BLaER1 (cell line): ENCODE results near the gene NFRKB.
"Not testable (repeated sequence)": the region's sequence is repeated elsewhere in the genome, so short reads cannot be mapped to it uniquely, and the experiment has no call there.

Experiments
- H3K27ac ChIP-seq: shearing (Covaris generic); formaldehyde crosslinking; 2 replicates; pipeline ENCODE4 v1.8.1; 2022
- H3K27me3 ChIP-seq: shearing (Covaris generic); formaldehyde crosslinking; 2 replicates; pipeline ENCODE4 v1.8.1; 2022
- H3K36me3 ChIP-seq: shearing (Covaris generic); formaldehyde crosslinking; 2 replicates; pipeline ENCODE4 v1.8.1; 2022
- H3K4me1 ChIP-seq: shearing (Covaris generic); formaldehyde crosslinking; 2 replicates; pipeline ENCODE4 v1.8.1; 2022
- H3K4me2 ChIP-seq: shearing (Covaris generic); formaldehyde crosslinking; 2 replicates; pipeline ENCODE4 v1.8.1; 2022
- H3K4me3 ChIP-seq: shearing (Covaris generic); formaldehyde crosslinking; 2 replicates; pipeline ENCODE4 v1.8.1; 2022
- H3K9ac ChIP-seq: shearing (Covaris generic); formaldehyde crosslinking; 2 replicates; pipeline ENCODE4 v1.8.1; 2022
- H3K9me3 ChIP-seq: shearing (Covaris generic); formaldehyde crosslinking; 2 replicates; pipeline ENCODE4 v1.8.1; 2022
- H4K20me1 ChIP-seq: shearing (Covaris generic); formaldehyde crosslinking; 2 replicates; pipeline ENCODE4 v1.8.1; 2022
- Cebpa-rat ChIP-seq: shearing (Covaris generic); IDR thresholded peaks from 2 replicates; pipeline ENCODE4 v1.8.1; 2022

The NFRKB gene

GRCh38 chr11:129905402-129905801, 10.0 kb upstream of the NFRKB start:
- no peak overlapping the region for H3K4me3 ChIP-seq
- no peak overlapping the region for H3K9ac ChIP-seq
- no peaks in the 10 kb centered on the region for H4K20me1 ChIP-seq
- no peak overlapping the region for H3K4me2 ChIP-seq
- peaks cover 70% of the 10 kb centered on the region for H3K36me3 ChIP-seq
- no peak overlapping the region for H3K27ac ChIP-seq
- H3K4me1 ChIP-seq = no peaks in the 10 kb centered on the region
- no peaks in the 10 kb centered on the region for H3K9me3 ChIP-seq
- no peaks in the 10 kb centered on the region for H3K27me3 ChIP-seq
- no peak for TF ChIP-seq Cebpa-rat

- Histone ChIP-seq H3K4me3 (peak overlapping the region; percentile 82), H3K27ac (no peak overlapping the region), H3K4me2 (peak overlapping the region; percentile 64), H3K9ac (peak overlapping the region; percentile 83; the same call in 1 of the 2 replicates), H4K20me1 (peaks cover 36% of the 10 kb centered on the region), H3K9me3 (no peaks in the 10 kb centered on the region), H3K36me3 (peaks cover 29% of the 10 kb centered on the region), H3K27me3 (no peaks in the 10 kb centered on the region), H3K4me1 (peaks cover 21% of the 10 kb centered on the region)
- TF ChIP-seq Cebpa-rat = no peak
Measured at GRCh38 chr11:129896062-129896461, 684 bp upstream of the NFRKB start.

GRCh38 chr11:129894278-129895125, 876 bp downstream of the NFRKB start:
- Histone ChIP-seq H3K4me2 (peak overlapping the region; percentile 79), H3K9ac (peak overlapping the region; percentile 83), H4K20me1 (peaks cover 52% of the 10 kb centered on the region), H3K9me3 (no peaks in the 10 kb centered on the region), H3K4me3 (peak overlapping the region; percentile 82), H3K27me3 (no peaks in the 10 kb centered on the region), H3K27ac (peak overlapping the region; percentile 78), H3K4me1 (peaks cover 21% of the 10 kb centered on the region), H3K36me3 (peaks cover 45% of the 10 kb centered on the region)
- TF ChIP-seq Cebpa-rat = no peak

- Histone ChIP-seq H3K4me2 (peak overlapping the region; percentile 11; the same call in 1 of the 2 replicates), H3K27ac (no peak overlapping the region), H3K9ac (no peak overlapping the region), H3K4me1 (peaks cover 10% of the 10 kb centered on the region; the same call in 1 of the 2 replicates), H4K20me1 (peaks cover 46% of the 10 kb centered on the region), H3K36me3 (peaks cover 100% of the 10 kb centered on the region), H3K27me3 (no peaks in the 10 kb centered on the region), H3K9me3 (no peaks in the 10 kb centered on the region), H3K4me3 (no peak overlapping the region)
- no peak for TF ChIP-seq Cebpa-rat
Measured at GRCh38 chr11:129888451-129888850, 6.9 kb downstream of the NFRKB start.

GRCh38 chr11:129885381-129885780, 10.0 kb downstream of the NFRKB start:
- Histone ChIP-seq H3K36me3 (peaks cover 100% of the 10 kb centered on the region), H3K27ac (no peak overlapping the region), H3K4me3 (no peak overlapping the region), H3K9ac (no peak overlapping the region), H3K9me3 (no peaks in the 10 kb centered on the region), H4K20me1 (peaks cover 21% of the 10 kb centered on the region), H3K4me1 (peaks cover 10% of the 10 kb centered on the region; the same call in 1 of the 2 replicates), H3K27me3 (no peaks in the 10 kb centered on the region), H3K4me2 (no peak overlapping the region)
- TF ChIP-seq Cebpa-rat = no peak

GRCh38 chr11:129884581-129884980, 10.8 kb downstream of the NFRKB start:
- Histone ChIP-seq H3K36me3 (peaks cover 100% of the 10 kb centered on the region), H3K27me3 (no peaks in the 10 kb centered on the region), H4K20me1 (peaks cover 21% of the 10 kb centered on the region), H3K9ac (no peak overlapping the region), H3K4me1 (peaks cover 10% of the 10 kb centered on the region; the same call in 1 of the 2 replicates), H3K4me3 (no peak overlapping the region), H3K9me3 (no peaks in the 10 kb centered on the region), H3K27ac (no peak overlapping the region), H3K4me2 (no peak overlapping the region)
- TF ChIP-seq Cebpa-rat = no peak

- Histone ChIP-seq H3K4me3 (no peak overlapping the region), H4K20me1 (0 out of 2 replicates have a peak, but pooled peaks cover 16% of the 10 kb centered on the region), H3K9ac (no peak overlapping the region), H3K27ac (no peak overlapping the region), H3K27me3 (no peaks in the 10 kb centered on the region), H3K9me3 (no peaks in the 10 kb centered on the region), H3K36me3 (peaks cover 100% of the 10 kb centered on the region), H3K4me1 (no peaks in the 10 kb centered on the region), H3K4me2 (no peak overlapping the region)
- no peak for TF ChIP-seq Cebpa-rat
Measured at GRCh38 chr11:129881570-129882170, 13.7 kb downstream of the NFRKB start.

- no peak for TF ChIP-seq Cebpa-rat
- Histone ChIP-seq H3K4me1 (no peaks in the 10 kb centered on the region), H4K20me1 (0 out of 2 replicates have a peak, but pooled peaks cover 16% of the 10 kb centered on the region), H3K36me3 (peaks cover 100% of the 10 kb centered on the region), H3K27ac (no peak overlapping the region), H3K4me2 (no peak overlapping the region), H3K9me3 (no peaks in the 10 kb centered on the region), H3K9ac (no peak overlapping the region), H3K27me3 (no peaks in the 10 kb centered on the region), H3K4me3 (no peak overlapping the region)
Measured at GRCh38 chr11:129880311-129880710, 15.1 kb downstream of the NFRKB start.

GRCh38 chr11:129871914-129872313, 23.5 kb downstream of the NFRKB start:
- Histone ChIP-seq H3K4me1 (no peaks in the 10 kb centered on the region), H3K36me3 (peaks cover 100% of the 10 kb centered on the region), H3K27me3 (no peaks in the 10 kb centered on the region; the same call in 1 of the 2 replicates), H4K20me1 (peaks cover 23% of the 10 kb centered on the region), H3K4me3 (no peak overlapping the region), H3K9ac (no peak overlapping the region), H3K27ac (no peak overlapping the region), H3K4me2 (no peak overlapping the region), H3K9me3 (no peaks in the 10 kb centered on the region)
- no peak for TF ChIP-seq Cebpa-rat

- H3K27ac ChIP-seq, H3K9me3 ChIP-seq, H3K9ac ChIP-seq, H3K27me3 ChIP-seq, H3K4me1 ChIP-seq, H3K4me2 ChIP-seq, H3K4me3 ChIP-seq: not testable (repeated sequence)
- H3K36me3 ChIP-seq = peaks cover 100% of the 10 kb centered on the region
- H4K20me1 ChIP-seq = peaks cover 22% of the 10 kb centered on the region
Measured at GRCh38 chr11:129868626-129869025, 26.8 kb downstream of the NFRKB start.
